HG03039 (cell line): ENCODE measurements around the gene CTIF.

ENCODE experiments used
- ATAC-seq: cut with Tn5 transposase; IDR thresholded peaks from one replicate; pipeline ENCODE4 v1.9.1; 2021; ENCODE audit warnings: mild to moderate bottlenecking, moderate library complexity; ENCODE audit not compliant: unreplicated experiment

The CTIF gene

DNA sequence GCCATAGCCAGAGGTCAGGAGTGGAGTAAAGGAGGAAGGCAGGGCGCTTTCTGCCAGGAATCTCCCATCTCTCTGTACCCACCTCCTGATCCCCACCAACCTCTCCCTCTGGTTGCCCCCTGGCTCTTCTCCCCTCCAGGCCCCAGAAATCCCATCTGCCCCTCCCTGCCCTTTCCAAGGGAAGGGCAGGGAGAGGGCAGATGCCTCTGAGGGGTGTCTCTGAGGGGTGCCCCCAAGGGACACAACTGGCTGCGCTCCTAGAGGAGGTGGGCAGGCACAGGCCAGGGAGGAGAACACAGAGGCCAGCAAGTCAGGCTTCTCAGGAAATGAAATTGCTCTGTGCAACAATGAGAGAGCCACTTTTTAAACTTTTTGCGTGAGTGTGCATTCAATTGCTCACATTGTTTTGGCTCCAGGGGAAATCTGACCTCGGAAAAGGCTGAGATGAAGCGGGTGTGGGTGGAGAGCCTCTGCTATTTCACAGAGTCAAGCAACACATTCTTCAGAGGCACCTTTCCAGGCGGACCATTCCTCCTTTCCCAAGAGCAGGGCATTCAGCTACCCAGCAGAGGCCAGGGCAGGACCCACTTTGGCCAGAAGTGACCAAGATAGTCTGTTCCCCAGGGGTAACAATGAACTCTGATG lies 286.4 kb downstream of the CTIF start:
- ATAC-seq, result no peak

DNA sequence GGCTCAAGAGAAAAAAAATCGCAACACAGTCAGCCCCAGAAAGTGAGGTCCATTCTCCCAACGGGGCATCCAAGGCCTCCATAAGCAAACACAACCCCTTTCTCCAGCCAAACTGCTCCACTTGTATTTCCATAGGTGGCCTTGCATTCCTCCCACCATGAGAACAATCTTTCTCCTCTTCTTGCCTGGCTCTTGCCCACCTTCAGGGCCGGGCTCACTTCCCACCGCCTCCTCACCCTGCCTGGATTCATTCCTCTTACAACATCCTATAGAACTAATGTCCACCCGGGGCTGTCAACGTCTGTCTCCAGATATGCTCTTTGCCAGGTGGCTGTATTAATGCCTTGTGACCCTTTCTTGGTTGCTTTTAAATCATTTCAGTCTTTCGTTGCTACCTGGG lies 287.4 kb downstream of the CTIF start:
- ATAC-seq, result no peak

DNA sequence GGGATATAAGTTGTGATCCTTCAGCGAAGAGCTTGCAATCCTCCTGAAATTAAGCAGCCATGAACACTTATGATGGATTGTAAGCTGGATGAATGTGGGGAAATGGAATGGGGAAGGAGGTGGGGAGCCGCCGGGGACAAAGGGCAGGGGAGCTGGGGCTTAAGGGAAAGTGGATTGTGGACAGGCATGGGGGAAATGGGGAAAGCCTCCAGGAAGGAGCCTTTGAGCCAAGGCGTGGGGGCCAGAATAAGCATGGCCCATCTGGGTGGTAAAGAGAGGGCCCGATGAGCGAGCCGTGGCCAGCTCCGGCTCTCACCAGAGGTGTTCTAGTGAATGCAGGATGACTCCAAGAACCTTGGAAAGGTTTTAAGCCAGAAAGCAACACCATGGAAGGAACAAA lies 288.0 kb downstream of the CTIF start:
- no peak for ATAC-seq

DNA sequence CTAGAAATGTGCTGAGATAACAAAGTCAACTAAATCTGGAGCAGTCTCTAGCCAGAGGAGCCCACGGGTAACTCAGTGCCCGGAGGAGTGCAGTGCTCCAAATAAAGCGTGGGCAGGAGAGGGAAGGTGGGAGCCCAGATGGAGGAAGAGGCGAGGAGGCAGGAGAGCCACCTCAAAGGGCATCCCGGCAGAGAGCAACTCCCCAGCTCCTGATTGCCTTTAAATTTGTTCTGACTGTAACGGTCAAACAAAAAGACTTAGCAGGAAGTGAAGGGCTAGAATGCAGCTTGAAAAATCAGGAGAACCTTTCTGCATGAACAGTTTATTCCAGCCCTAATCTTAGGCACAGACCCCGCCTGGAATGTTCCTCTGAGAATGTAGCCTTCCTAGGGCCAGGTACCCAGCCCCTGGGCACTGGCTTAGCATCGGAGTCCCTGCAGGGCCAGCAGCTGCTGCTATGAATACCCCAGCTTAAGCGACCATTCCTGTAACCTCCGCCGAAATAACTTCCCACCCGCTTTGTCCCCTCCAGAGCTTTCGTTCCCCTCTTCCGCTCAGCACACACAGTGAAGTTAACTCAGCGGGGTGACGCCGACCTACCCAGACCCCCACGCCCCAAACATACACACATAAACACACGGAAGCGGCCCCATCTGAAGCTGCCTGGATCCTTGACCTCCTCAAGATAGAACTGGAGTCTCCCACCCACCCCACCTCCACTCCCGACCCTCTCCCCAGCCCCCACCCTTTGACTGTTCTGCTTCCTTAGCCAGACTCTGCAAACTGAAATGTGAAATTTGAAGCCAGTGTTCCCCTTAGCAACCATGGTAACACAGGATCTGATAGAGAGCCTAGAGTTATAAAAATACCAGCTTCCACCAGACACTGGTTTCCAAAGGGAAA lies 288.7 kb downstream of the CTIF start:
- ATAC-seq, result no peak

DNA sequence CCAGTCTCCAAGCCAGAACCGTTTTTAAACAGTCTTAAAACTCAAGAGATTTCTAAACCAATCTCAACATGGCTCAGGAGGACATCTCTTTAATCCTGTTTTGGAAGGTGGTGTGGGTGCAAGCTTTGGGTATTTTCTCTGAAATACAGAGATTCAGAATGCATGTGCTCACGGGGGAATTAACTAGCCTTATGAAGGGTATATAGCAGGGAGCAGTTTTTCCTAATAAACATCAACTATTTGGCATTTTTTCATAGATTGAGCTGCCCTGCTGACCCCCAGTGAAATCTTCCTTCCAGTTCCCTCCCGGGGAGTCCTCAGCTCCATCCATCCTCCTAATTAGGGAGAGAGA lies 289.3 kb downstream of the CTIF start:
- no peak for ATAC-seq

DNA sequence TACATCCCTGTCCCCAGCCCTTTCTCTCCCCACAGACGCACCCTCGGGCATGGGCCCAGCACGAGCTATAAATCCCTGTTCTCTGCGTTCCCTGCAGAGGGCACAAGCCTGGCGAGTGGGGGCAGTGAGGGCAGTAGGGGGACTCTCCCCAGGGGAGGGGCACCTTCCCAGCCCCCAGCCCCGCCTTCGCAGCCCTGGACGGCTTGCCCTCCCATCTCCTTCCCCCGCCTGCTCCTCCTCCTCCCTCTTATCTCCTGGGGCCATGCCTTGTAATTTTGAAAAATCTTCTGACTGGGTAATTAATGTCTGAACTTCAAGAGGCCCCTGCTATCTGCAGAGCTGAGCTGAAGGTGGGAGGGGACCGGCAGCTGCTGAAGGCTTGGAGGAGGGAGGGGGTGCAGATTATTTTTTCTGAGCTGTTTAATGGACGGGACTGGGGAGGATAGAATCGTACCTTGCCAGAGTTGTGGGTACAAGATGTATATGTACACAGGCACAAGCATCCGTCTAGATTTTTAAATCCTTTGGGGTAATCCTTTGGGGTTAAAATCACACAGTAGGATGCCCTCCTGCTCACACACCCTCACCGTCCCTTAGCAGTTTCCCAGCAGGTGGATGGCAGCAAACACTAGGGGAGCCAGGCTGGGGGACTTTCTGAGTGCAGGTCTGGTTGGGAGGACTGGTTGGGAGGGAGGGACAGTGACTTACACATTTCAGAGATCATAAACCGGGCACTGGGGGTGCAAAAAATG lies 290.0 kb downstream of the CTIF start:
- ATAC-seq, result no peak

DNA sequence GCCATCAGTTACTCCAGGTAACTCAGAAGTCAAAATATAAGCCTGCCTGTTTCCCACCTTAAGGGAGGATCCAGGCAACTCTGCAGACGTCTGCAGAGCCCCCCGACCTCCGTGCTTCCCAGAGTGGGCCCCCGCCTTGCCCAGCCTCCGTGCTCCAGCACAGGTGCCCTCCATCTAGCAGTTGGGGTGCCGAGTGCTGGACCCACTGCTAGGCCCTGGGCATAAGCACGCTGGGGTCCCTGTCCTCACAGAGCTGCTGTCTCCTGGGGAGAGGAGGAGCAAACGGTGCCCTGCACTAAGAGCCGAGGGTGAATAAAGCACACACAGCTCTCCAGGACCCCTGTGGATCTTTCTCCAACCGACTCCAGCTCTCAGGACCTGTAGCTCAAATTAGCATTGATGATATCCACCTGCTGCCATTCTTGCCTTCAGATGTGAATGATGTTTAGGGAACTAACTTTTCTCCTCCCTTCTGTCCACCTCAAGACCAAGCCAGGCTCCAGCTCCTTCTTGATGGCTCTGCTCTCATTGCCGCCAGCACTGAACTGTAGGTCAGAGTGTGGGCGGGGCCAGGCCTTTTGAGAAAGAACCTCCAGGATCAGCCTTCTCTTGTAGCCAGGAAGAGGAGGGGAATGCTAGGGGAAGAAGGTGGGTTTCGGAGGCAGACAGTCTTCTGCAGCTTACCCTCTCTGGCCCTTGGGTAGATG lies 290.8 kb downstream of the CTIF start:
- ATAC-seq, result no peak

DNA sequence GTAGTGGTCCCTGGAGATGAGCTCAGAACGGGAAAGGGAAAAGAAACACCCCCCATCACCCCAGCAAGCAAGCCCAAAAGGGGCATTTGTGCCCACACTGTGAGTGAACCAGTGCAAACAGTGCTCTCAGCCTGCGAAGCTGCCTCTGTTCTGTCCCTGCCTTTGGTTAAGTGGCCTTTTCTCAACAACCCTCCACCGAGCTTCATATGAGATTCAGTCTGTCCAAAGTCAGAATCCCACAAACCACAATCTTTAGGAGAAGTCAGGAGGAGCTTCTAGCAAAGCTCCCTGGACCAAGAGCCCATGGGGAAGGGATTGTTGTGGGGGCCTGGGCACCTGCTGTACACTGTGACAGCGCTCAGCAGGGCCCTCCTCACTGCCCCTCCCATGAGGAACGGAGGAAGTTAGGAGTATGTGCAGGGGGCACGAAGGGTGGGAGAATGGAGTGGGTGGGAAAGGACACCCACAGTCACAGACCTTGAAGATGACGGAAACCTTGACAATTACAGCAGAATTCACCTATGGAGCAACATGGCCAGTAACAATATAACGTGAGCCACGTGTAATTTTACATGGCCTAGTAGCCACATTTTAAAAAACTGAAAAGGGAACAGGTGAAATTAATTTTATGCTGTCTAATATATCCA lies 292.4 kb downstream of the CTIF start:
- no peak for ATAC-seq

DNA sequence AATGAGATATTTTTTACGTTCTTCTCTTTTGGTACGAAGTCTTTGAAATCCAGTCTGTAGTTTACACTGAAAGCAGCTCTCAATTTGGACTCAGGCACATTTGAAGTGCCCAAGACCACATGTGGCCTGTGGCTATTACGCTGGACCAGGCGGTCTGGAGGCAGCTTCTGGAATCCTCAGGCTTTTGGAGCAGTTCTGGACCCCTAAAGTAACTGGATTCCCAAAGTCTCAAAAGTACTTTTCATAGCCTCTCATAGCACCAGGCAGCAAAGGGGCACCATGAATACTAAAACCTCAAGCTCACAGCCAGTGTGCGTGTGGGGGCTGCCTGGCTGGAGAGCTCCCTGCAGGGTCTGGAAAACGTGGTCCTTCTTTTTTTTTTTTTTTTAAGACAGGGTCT lies 293.0 kb downstream of the CTIF start:
- ATAC-seq, result no peak

DNA sequence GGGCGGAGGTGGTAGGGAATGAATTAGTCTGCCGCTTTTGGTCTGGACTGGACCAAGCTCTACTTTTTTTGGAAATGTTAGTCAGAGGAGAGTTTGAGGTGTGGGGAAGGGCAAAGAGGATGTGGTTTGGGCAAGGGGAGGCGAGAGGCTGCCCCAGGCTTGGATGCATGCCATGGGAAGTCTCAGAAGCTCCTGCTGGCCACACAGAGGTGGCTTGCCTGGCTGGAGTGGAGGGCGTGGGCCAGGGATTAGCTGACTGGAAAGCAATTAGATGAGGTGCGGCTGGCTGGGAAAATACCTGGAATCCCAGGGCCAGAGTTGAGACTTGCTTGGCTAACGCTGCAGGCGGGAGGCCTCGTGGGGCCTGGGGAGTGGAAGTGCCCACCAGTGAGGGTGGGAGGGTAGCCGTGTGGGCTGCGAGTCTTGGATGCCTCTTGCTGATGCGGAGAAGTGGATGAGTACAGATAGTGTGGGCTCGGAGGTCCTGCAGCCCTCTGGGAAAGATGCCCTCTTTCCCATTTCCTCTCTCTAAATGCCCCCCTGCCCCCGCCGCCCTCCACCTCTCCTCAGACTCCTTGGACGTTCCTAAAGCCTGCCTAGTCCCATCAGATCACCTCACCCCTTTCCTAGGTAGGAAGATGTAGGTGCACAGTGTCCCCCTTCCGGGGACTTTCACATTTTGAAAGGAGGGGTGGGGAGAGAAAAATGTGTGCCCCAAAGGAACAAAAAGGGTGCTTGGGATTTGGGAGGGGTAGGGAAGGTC lies 294.3 kb downstream of the CTIF start:
- no peak for ATAC-seq

DNA sequence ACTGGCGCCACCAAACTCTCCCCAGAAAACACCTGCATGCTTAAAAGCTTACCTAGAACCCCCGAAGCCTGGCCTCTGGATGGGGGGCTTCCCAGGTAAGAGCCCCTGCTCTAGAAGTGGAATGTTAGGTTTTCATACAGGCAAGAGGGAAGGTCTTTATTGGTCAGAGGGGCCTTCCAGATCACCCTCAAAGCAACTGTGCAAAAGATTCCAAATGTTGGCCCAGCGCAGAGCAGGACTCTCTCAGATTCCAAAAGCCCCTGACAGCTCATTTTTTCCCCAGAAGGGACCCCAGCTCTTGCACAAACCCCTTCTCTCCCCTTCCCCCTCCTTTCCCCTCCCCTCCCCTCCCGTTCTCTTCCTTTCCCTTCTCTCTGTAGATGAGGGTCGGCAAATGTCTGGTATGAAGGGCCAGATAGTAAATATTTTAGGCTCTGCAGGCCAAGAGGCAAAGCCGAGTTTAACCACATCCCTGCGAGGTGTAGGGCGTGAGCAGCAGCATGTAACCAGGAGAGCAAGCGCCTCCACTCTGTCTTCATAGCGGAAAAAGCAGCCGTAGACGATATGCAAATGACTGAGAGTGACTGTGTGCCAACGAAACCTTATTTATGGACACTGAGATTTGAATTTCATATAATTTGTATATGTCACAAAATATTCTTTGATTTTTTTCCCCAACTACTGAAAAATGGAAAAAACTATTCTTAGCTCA lies 295.0 kb downstream of the CTIF start:
- peak; percentile 55 for ATAC-seq

DNA sequence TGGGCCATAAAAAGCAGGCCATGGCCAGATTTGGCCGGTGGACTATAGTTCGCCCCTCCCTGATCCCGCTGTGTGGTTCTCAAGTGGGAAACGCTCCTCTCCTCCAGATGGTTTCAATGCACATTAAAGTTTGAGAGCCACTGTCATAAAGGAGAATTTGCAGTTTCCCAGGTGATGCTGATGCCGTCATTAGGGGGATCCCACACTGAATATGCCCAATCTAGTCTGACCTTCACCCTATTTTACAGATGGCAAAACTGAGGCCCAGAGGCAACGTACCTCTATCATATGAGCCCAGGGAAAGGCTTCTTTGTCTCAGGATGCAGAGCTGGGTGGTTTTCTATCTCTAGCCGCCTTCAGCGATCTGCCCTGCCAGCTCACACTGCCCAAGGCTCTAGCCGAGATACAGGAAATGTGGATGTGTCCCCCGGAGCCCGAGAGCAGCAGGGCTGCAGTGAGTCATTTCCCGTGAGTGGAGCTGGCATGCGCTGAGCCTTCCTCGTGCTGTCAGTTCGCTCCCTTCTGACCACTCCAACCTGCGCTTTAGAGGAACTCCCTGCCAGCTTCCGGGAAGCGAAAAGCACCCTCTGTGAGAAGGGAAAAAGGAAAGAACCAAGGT lies 295.7 kb downstream of the CTIF start:
- ATAC-seq, result peak; percentile 42

DNA sequence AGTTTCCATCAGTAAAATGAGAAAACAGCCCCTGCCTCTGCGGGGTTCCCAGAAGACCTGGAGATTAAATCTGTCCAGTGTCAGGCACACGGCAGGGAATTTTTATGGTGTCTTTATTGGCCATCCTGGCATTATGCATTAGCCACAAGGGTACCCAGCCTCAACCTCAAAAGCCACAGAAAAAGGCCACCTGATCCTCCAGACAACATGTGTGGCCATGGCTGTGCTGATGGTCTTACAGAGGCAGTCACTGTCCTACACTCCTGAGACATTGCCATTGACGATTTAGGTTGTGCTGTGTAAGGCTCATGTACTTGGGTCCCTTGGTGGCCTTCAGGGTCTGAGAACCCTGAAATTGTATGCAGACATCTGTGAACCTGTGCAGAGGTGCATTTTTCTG lies 296.3 kb downstream of the CTIF start:
- ATAC-seq, result peak; percentile 3

DNA sequence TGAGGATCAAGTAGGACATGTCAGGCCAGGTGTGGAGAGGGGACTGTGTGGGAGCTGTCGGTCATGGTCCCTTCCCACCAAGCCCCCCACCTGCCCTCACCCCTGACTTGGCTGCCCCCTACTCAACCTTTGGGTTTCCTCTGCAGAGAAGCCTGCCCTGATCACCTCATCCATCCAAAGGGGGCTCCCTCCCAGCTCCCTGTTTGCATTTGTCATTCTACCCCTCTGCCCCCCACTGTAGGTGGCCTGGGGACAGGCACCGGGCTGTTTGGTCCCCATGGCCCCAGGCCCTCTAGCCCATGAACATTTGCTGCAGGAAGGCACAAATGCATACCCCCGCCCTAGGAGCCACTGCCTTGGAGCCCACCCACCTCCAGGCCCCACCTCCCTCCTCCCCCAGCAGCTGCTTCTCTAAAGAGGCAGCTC lies 296.9 kb downstream of the CTIF start:
- ATAC-seq, result no peak

DNA sequence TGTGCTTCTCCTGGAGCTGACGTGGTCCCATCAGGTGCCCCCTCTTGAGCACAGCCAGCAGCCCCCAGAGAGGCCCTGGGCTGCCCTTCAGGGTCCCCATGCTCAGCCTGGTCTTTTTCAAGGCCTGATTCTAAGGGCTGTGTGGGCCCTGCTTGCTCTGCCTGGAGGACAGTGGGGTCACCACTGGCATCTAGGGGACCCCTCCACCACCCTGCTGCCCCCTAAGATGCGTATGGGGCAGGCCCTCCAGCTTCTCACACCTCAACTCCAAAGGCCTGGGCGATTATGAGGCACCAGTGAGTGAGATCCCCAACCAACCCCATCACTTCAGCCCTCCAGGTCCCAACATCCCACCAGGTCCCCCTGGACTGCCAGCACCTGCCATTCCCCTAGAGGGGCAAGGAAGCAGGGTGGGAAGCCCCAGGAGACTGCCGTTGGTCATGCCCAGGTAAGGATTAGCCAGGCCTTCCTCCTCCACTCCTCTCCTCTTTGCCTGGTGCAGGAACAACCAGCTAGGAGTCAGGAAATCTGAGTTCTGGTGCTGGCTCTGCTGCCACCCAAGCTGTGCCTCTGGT lies 297.5 kb downstream of the CTIF start:
- no peak for ATAC-seq

DNA sequence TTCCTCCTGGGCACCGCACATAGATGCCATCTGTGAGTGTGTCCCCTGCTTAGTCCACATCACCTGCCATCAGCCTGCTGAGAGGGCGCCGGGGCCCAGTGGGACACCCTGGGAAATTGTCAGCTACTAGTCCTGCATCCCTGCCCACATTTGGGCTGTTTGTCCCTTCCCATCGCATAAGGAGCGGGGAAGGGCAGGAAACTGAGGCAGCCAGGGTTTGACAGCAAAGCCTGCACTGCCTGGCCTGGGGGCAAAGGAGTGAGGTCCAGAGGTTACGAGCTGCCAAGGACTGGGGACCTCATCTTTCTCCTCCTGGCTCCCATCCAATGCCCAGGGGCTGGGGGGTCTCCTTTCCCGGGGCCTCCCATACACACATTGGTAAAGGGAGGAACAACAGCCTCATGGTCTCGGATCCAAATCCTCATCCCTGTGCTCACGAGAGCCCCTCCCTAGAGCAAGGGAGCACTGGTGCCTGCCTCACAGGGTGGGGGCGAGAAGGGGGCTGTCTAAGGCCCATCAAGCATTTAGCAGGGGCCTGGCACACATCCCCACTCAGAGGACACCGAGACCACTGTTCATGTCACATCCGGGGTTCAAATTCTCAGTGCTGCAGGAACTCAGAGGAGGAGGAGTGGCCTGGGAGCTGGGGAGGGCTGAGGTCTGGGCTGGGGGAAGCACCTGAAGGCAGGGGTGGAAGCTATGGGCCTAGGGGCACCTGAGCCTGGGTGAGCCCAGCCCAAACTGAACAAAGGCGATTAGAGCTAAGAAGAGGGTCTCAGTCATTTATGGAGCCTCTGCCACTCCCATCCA lies 298.2 kb downstream of the CTIF start:
- ATAC-seq, result no peak

DNA sequence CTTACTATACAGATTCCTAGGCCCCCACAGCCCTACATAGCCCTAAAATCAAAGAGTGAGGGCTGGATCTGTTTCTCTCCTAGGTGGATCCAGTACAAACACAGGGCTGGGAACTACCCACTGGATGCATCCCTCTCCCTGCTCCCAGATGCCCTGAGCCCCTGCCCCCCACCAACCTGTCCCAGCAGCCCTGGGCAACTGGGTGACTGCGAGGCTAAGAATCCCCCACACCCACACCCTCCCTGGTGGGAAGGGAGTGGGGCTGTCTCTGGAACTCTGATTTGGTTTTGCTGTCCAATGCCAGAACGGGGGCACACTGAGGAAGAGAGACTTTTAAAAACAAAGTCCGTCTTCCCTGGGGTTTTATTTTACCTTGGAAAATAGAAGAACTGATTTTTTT lies 298.8 kb downstream of the CTIF start:
- no peak for ATAC-seq
